ENCODE results near the gene ZNF792. TPM values are rescaled to one million over a fixed set of nuclear protein-coding genes. Genes with fewer than 3 reads are reported as not detected.
"Not testable (repeated sequence)": the region's sequence is repeated elsewhere in the genome, so short reads cannot be mapped to it uniquely, and the experiment has no call there.

ZNF792 gene
- total RNA-seq, 1 experiment from 2014 or later, result 15.4 TPM

DNA sequence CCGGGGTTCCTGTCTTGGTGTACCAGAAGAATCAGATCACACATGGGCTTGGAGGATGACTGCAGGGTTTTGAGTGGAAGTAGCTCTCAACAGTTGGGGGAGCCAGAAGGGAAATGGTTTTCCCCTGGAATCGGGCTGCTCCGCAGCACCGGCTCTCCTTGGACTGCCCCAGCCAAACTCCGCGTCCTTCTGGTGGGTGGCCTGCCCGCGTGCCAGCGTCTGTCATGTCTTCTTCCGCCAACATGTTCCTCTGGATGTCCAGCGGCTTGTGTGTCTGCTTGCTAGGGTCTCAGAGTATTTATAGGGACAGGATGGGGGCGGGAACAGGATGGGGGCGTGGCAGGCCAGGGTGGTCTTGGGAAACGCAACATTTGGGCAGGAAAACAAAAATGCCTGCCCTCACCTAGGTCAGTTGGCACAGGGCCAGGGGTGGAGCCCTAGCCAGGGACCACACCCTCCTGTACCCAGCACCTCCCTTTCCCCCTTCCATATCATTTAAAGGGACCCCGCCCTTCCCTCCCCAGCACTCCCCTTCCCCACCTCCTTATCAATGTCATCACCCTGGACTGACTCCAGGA is 38.7 kb downstream of the ZNF792 start:
- DNase-seq (ENCODE audit: low spot score), result no peak
- Histone ChIP-seq H3K4me1 (ENCODE audit: insufficient read depth, low read length, poor library complexity, severe bottlenecking) (no peaks in the 10 kb centered on the region), H3K9me3 (ENCODE audit: low read depth, low read length, poor library complexity, severe bottlenecking) (no peaks in the 10 kb centered on the region), H3K27me3 (replicated peaks; ENCODE audit: insufficient read depth, low read depth, low read length, poor library complexity) (no peaks in the 10 kb centered on the region), H3K4me3 (ENCODE audit: low read depth, low read length, poor library complexity, severe bottlenecking) (no peak overlapping the region), H3K27ac (ENCODE audit: low read depth, low read length, poor library complexity, severe bottlenecking) (no peak overlapping the region), H3K36me3 (ENCODE audit: insufficient read depth, low read length, poor library complexity, severe bottlenecking) (no peaks in the 10 kb centered on the region)
- ChIA-PET POLR2A (ENCODE audit: low non-redundant PET) (no interaction called here), CTCF (no interaction called here)
- no TSS peak for BruUV-seq (replicated peaks)
- no peak for TF ChIP-seq EZH2 (IDR thresholded peaks at IDR 0.05; ENCODE audit: borderline replicate concordance, low read depth, low read length, poor library complexity, severe bottlenecking)
- TF ChIP-seq, protein P1, sequence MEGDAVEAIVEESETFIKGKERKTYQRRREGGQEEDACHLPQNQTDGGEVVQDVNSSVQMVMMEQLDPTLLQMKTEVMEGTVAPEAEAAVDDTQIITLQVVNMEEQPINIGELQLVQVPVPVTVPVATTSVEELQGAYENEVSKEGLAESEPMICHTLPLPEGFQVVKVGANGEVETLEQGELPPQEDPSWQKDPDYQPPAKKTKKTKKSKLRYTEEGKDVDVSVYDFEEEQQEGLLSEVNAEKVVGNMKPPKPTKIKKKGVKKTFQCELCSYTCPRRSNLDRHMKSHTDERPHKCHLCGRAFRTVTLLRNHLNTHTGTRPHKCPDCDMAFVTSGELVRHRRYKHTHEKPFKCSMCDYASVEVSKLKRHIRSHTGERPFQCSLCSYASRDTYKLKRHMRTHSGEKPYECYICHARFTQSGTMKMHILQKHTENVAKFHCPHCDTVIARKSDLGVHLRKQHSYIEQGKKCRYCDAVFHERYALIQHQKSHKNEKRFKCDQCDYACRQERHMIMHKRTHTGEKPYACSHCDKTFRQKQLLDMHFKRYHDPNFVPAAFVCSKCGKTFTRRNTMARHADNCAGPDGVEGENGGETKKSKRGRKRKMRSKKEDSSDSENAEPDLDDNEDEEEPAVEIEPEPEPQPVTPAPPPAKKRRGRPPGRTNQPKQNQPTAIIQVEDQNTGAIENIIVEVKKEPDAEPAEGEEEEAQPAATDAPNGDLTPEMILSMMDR (conservative IDR thresholded peaks at IDR 0.05; ENCODE audit: low read depth, low read length), result no peak
- intact Hi-C loops (cut with micrococcal nuclease; ENCODE audit: unreplicated experiment), result no loop called here

DNA sequence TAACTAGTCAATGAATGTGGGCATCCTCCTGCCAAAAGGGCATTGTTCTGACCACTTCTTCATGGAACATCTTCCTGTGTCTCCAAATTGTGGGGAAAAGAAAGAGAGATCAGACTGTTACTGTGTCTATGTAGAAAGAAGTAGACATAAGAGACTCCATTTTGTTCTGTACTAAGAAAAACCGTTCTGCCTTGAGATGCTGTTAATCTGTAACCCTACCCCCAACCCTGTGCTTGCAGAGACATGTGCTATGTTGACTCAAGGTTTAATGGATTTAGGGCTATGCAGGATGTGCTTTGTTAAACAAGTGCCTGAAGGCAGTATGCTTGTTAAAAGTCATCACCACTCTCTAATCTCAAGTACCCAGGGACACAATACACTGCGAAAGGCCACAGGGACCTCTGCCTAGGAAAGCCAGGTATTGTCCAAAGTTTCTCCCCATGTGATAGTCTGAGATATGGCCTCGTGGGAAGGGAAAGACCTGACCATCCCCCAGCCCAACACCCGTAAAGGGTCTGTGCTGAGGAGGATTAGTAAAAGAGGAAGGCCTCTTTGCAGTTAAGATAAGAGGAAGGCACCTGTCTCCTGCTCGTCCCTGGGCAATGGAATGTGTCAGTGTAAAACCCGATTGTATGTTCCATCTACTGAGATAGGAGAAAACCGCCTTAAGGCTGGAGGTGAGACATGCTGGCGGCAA is 43.8 kb downstream of the ZNF792 start:
- CTCF ChIA-PET; H3K4me3 ChIP-seq (ENCODE audit: low read depth, low read length, poor library complexity, severe bottlenecking); H3K27me3 ChIP-seq (replicated peaks; ENCODE audit: insufficient read depth, low read depth, low read length, poor library complexity); H3K27ac ChIP-seq (ENCODE audit: low read depth, low read length, poor library complexity, severe bottlenecking); POLR2A ChIA-PET (ENCODE audit: low non-redundant PET); intact Hi-C loops (cut with micrococcal nuclease; ENCODE audit: unreplicated experiment); DNase-seq (ENCODE audit: low spot score); H3K4me1 ChIP-seq (ENCODE audit: insufficient read depth, low read length, poor library complexity, severe bottlenecking); H3K36me3 ChIP-seq (ENCODE audit: insufficient read depth, low read length, poor library complexity, severe bottlenecking); H3K9me3 ChIP-seq (ENCODE audit: low read depth, low read length, poor library complexity, severe bottlenecking); BruUV-seq (replicated peaks): not testable (repeated sequence)

DNA sequence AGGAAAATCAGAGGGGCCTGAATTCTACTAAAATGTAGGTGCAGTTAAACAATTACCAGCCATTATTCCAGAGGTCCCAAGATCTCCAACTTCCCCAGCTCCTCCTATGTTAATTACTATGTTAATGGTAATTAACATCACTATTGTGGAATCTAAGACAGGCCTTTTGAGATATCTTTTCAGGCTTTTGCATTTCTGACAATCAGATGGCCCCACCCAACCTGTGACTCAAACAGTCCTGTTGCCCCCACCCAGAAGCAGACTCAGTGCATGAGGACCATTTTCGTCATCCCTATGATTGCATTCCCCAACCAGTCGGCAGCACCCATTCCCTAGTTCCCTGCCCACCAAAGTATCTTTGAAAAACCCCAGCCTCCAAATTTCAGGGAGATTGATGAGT is 45.8 kb downstream of the ZNF792 start:
- CTCF ChIA-PET, result no interaction called here

DNA sequence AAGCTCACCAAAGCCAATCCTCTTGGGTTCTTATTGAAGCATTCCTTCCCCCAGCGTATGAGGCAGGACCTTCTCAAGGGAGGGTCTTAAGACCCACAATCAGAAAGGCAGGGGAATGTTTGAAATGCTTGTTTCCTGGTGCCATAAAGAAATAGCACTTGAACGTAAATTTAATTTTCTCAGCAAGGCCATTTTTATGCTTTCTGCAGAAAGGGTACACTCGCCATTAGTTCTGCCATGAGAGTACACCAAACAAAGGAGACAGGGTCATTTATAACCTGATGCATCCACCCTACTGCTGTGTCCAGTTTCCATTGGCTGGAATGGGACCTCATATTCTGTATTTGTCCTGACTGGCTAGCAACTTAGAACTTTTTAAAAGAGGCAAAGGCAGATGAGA is 46.9 kb downstream of the ZNF792 start:
- POLR2A ChIA-PET (ENCODE audit: low non-redundant PET); CTCF ChIA-PET; H3K27me3 ChIP-seq (replicated peaks; ENCODE audit: insufficient read depth, low read depth, low read length, poor library complexity); intact Hi-C loops (cut with micrococcal nuclease; ENCODE audit: unreplicated experiment); H3K36me3 ChIP-seq (ENCODE audit: insufficient read depth, low read length, poor library complexity, severe bottlenecking); BruUV-seq (replicated peaks); H3K4me1 ChIP-seq (ENCODE audit: insufficient read depth, low read length, poor library complexity, severe bottlenecking); DNase-seq (ENCODE audit: low spot score); H3K27ac ChIP-seq (ENCODE audit: low read depth, low read length, poor library complexity, severe bottlenecking); H3K9me3 ChIP-seq (ENCODE audit: low read depth, low read length, poor library complexity, severe bottlenecking); H3K4me3 ChIP-seq (ENCODE audit: low read depth, low read length, poor library complexity, severe bottlenecking): not testable (repeated sequence)

More for the DNA sequence above, 45.8 kb downstream of the ZNF792 start:
- intact Hi-C loops (cut with micrococcal nuclease; ENCODE audit: unreplicated experiment), result no loop called here
- H3K9me3 ChIP-seq (ENCODE audit: low read depth, low read length, poor library complexity, severe bottlenecking), result peaks cover 5% of the 10 kb centered on the region
- no TSS peak for BruUV-seq (replicated peaks)
- TF ChIP-seq, protein P1 (conservative IDR thresholded peaks at IDR 0.05; ENCODE audit: low read depth, low read length), result no peak
- POLR2A ChIA-PET (ENCODE audit: low non-redundant PET), result no interaction called here
- H3K27ac ChIP-seq (ENCODE audit: low read depth, low read length, poor library complexity, severe bottlenecking), result no peak overlapping the region
- H3K27me3 ChIP-seq (replicated peaks; ENCODE audit: insufficient read depth, low read depth, low read length, poor library complexity), result no peaks in the 10 kb centered on the region
- DNase-seq (ENCODE audit: low spot score), result no peak
- H3K36me3 ChIP-seq (ENCODE audit: insufficient read depth, low read length, poor library complexity, severe bottlenecking), result no peaks in the 10 kb centered on the region
- no peak overlapping the region for H3K4me3 ChIP-seq (ENCODE audit: low read depth, low read length, poor library complexity, severe bottlenecking)
- no peaks in the 10 kb centered on the region for H3K4me1 ChIP-seq (ENCODE audit: insufficient read depth, low read length, poor library complexity, severe bottlenecking)

Data from A673 (cell line).